GM19468 (cell line): ENCODE data around the gene NSUN5.
"Not testable (repeated sequence)": the region's sequence is repeated elsewhere in the genome, so short reads cannot be mapped to it uniquely, and the experiment has no call there.

Experiments used
- ATAC-seq: cut with Tn5 transposase; IDR thresholded peaks from one replicate; pipeline ENCODE4 v1.9.1; 2021; ENCODE audit warnings: mild to moderate bottlenecking, moderate library complexity, moderate number of reproducible peaks; ENCODE audit not compliant: unreplicated experiment; ENCODE audit errors: extremely low read depth

Gene NSUN5

GRCh38 chr7:73301108-73301507, 7.5 kb downstream of the NSUN5 start:
- ATAC-seq, result not testable (repeated sequence)

DNA sequence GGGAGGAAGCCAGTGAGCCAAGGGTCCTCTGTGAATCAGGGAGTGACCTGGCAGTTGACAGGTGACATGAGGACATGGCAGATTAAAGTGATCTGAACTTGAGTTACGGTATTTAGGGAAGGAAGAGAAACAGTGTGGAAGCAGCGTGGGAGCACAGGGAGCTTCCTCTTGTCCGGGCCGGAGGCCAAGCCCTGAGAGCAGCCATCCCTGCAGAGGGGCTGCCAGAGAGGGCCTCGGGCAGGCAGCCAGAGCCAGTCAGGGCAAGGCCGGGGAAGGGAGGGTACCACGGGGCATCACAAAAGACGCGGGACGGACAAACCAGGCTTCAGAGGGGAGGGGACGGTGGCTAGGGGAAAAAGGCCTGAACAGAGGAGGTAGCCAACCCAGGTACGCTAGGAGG, 8.8 kb downstream of the NSUN5 start:
- not testable (repeated sequence) for ATAC-seq

DNA sequence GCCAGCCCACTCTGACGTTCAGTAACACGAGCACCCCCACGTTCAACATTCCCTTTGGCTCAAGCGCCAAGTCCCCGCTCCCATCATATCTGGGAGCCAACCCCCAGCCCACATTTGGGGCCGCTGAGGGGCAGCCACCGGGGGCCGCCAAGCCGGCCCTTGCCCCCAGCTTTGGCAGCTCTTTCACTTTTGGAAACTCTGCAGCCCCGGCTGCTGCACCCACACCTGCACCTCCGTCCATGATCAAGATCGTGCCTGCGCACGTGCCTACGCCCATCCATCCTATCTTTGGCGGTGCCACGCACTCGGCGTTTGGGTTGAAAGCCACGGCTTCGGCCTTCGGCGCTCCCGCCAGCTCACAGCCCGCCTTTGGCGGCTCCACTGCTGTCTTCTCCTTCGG, 10.9 kb downstream of the NSUN5 start:
- ATAC-seq, result not testable (repeated sequence)

DNA sequence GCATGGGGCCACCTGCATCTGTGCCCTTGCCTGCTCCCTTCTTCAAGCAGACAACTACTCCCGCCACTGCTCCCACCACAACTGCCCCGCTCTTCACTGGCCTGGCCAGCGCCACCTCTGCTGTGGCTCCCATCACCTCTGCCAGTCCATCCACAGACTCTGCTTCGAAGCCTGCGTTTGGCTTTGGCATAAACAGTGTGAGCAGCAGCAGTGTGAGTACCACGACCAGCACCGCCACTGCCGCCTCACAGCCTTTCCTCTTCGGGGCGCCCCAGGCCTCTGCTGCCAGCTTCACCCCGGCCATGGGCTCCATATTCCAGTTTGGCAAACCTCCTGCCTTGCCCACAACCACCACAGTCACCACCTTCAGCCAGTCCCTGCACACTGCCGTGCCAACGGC, 11.4 kb downstream of the NSUN5 start:
- not testable (repeated sequence) for ATAC-seq

DNA sequence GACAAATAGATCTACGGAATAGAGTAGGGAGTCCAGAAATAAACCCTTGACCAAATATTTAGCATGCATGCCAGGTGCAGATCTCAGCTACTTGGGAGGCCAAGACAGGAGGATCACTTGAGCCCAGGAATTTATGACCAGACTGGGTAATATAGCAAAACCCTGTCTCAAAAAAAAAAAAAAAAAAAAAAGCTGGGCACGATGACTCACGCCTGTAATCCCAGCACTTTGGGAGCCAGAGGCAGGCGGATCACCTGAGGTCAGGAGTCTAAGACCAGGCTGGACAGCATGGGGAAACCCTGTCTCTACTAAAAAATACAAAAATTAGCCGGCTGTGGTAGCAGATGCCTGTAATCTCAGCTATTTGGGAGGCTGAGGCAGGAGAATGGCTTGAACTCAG, 31.4 kb downstream of the NSUN5 start:
- ATAC-seq, result not testable (repeated sequence)

- ATAC-seq, result not testable (repeated sequence)
These were observed 40.8 kb downstream of the NSUN5 start for GRCh38 chr7:73267813-73268212.

- not testable (repeated sequence) for ATAC-seq
These were observed 41.8 kb downstream of the NSUN5 start for GRCh38 chr7:73266719-73267368.

DNA sequence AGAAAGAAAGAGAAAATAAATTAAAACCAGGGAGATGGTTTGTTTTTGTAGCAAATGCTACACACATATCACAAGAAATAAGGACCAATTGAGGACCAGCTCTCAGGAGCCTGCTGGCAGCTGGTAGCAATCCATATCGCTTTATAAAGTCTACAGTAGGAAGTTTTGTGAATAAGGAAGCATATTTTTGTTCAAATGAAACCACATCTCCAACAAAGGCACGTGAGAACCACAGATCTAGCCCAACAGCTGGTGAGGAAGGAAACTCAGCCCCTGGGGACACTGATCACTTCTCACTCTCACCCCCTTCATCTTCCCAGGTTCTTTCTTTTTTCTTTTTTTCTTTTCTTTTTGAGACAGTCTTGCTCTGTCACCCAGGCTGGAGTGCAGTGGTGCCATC, 46.2 kb downstream of the NSUN5 start:
- not testable (repeated sequence) for ATAC-seq
